ENCODE measurements around the gene NEK11.

- no peak for TF ChIP-seq GATA2 (IDR thresholded peaks at IDR 0.05; ENCODE audit: low read depth, low read length)
- TF ChIP-seq GATA3 (IDR thresholded peaks at IDR 0.05; ENCODE audit: low read depth, low read length), result no peak
These were observed 215.5 kb downstream of the NEK11 start for GRCh38 chr3:131242201-131242600.
